ENCODE results near the gene GPHN.

- TF ChIP-seq CTCF (IDR thresholded peaks at IDR 0.05) (no peak), POLR2A (IDR thresholded peaks at IDR 0.05) (no peak)
Measured at GRCh38 chr14:67004521-67004920, 496.6 kb downstream of the GPHN start.

Measured in right lobe of liver (tissue), 4 donors.